SK-N-MC (cell line): ENCODE measurements around the gene LUC7L3.

Source experiments
- EZH2 ChIP-seq: fragments of 200-600 bp; sonication (generic); IDR thresholded peaks from one replicate; pipeline ENCODE4 v1.6.1; 2017; ENCODE audit warnings: antibody characterized with exemption
- FOXP2 ChIP-seq: optimal IDR thresholded peaks from 2 replicates; pipeline ENCODE3; 2011; ENCODE audit warnings: mild to moderate bottlenecking, moderate library complexity; ENCODE audit not compliant: insufficient read depth; ENCODE audit errors: extremely low read length, control extremely low read depth
- POLR2AphosphoS5 ChIP-seq: IDR thresholded peaks from 2 replicates; pipeline ENCODE4 v1.6.1; 2012; ENCODE audit warnings: mild to moderate bottlenecking, low read depth, low read length, borderline replicate concordance

- TF ChIP-seq EZH2 (no peak), FOXP2 (no peak), POLR2AphosphoS5 (no peak)
These were observed 6.6 kb downstream of the LUC7L3 start for GRCh38 chr17:50725769-50726655.
